Ectodermal cell (in vitro differentiated cells): Measurements from ENCODE around the gene CD63.

Experiments
- H3K27ac ChIP-seq: 2 replicates; pipeline ENCODE4 v1.7.0; 2013; ENCODE audit warnings: mild to moderate bottlenecking, low read depth, low read length; ENCODE audit not compliant: insufficient read depth, poor library complexity, severe bottlenecking
- H3K27me3 ChIP-seq: 2 replicates; pipeline ENCODE4 v1.7.0; 2013; ENCODE audit warnings: mild to moderate bottlenecking, low read length; ENCODE audit not compliant: insufficient read depth, control insufficient read depth, poor library complexity, severe bottlenecking
- H3K36me3 ChIP-seq: one replicate; pipeline ENCODE4 v1.7.0; 2013; ENCODE audit warnings: low read length; ENCODE audit not compliant: control insufficient read depth, insufficient read depth
- H3K4me1 ChIP-seq: one replicate; pipeline ENCODE4 v1.7.0; 2013; ENCODE audit warnings: low read length; ENCODE audit not compliant: control insufficient read depth, insufficient read depth
- H3K4me3 ChIP-seq: 2 replicates; pipeline ENCODE4 v1.7.0; 2013; ENCODE audit warnings: low read depth, low read length, control low read depth; ENCODE audit not compliant: insufficient read depth
- H3K9me3 ChIP-seq: 2 replicates; pipeline ENCODE4 v1.7.0; 2013; ENCODE audit warnings: mild to moderate bottlenecking, low read length, moderate library complexity; ENCODE audit not compliant: control insufficient read depth
- whole genome bisulfite sequencing, 2 experiments: methylation state at CpG; one replicate each; pipeline ENCODE4 v1.1.7; 2013; ENCODE audit warnings: missing lambda C conversion rate in 2 of 2; 5-methylcytosine and 5-hydroxymethylcytosine counted together

Gene CD63

DNA sequence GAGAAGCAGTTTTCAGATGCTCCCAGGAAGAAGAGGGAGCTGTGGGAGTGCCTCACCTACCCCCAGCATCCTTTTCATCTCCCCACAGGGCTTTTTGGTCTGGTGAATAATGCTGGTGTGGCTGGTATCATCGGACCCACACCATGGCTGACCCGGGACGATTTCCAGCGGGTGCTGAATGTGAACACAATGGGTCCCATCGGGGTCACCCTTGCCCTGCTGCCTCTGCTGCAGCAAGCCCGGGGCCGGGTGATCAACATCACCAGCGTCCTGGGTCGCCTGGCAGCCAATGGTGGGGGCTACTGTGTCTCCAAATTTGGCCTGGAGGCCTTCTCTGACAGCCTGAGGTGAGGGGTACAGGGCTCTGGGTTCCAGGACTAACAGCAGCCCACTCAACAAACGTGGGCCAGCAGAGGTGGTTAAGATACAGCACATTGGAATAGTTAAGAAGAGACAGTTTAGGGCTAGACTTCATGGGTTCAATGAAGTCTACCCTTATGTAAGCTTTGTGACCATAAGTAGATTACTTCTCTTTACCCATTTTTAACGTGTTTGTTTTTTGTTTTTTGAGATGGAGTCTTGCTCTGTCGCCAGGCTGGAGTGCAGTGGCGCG is 7.1 kb downstream of the CD63 start:
- H3K27me3 ChIP-seq, result no peaks in the 10 kb centered on the region
- H3K36me3 ChIP-seq, result peaks cover 11% of the 10 kb centered on the region
- no peak overlapping the region for H3K27ac ChIP-seq
- 89% methylated on average over 14 of the region's 14 CpGs for WGBS, 2 experiments
- H3K9me3 ChIP-seq, result no peaks in the 10 kb centered on the region
- no peak overlapping the region for H3K4me3 ChIP-seq
- peaks cover 30% of the 10 kb centered on the region for H3K4me1 ChIP-seq

DNA sequence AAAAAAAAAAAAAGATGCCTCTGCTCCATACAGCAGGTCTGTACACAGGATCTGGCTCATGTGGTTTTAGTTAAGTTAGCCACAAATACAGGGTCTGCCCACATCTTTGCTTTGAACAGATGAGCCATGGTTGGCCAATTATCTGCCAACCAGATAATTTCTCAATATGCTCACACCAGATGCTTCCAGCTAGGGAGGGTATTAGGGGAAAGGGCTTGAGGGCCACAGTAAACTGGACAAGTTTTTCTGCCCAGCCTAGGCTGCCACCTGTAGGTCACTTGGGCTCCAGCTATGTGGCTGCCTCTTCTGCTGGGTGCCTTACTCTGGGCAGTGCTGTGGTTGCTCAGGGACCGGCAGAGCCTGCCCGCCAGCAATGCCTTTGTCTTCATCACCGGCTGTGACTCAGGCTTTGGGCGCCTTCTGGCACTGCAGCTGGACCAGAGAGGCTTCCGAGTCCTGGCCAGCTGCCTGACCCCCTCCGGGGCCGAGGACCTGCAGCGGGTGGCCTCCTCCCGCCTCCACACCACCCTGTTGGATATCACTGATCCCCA is 7.8 kb downstream of the CD63 start:
- Histone ChIP-seq H3K4me3 (no peak overlapping the region), H3K27ac (no peak overlapping the region), H3K4me1 (peaks cover 30% of the 10 kb centered on the region), H3K9me3 (no peaks in the 10 kb centered on the region), H3K36me3 (peaks cover 7% of the 10 kb centered on the region), H3K27me3 (no peaks in the 10 kb centered on the region)
- WGBS, 2 experiments, result 68 to 75% methylated on average over 9 of the region's 9 CpGs

DNA sequence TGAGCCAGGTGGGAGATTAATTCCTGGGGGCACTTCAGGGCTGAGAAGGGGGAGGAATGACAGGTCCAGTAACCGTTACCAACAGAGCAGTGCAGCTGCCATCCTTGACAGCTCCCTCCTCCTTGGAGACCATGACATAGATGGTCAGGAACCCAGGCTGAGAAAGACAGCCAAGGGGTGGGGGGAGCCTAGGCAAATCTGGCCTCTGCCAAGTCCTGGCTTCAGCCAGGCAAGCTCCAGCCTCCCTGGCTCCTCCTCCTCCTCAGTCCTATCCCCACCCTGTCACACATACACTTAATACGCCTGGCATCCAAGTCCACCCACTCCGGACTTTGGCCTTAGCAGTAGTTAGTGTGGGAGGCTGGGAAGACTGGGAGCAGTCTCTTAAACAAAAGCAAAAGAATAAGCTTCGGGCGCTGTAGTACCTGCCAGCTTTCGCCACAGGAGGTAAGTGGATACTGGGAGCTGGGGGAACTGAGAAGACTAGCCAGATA is 8.7 kb downstream of the CD63 start, which contains the start of gene RDH5:
RDH5 (plus strand) TSS at position 323 of the 494 bp plus-strand sequence. CDS start 792 bp downstream, outside the sequence.
- no peak within 1 kb of the TSS for H3K27ac ChIP-seq

DNA sequence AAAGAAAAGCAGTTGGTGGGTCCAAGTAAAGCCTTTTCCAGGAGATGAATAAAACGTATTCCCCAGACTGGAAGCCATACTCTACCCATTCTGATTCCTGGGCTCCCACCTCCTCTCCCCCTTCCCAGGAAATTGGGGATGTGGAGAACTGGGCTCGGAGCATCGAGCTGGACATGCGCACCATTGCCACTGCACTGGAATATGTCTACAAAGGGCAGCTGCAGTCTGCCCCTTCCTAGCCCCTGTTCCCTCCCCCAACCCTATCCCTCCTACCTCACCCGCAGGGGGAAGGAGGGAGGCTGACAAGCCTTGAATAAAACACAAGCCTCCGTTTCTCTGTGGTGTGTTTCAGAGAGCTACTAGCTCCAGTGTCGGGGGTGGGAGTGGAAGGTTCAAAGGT is 9.4 kb downstream of the CD63 start:
- no peaks in the 10 kb centered on the region for H3K36me3 ChIP-seq
- H3K27ac ChIP-seq, result no peak overlapping the region
- no peak overlapping the region for H3K4me3 ChIP-seq
- H3K9me3 ChIP-seq, result no peaks in the 10 kb centered on the region
- 82 to 90% methylated on average over 5 to 7 of the region's 7 CpGs for whole genome bisulfite sequencing, 2 experiments
- H3K27me3 ChIP-seq, result no peaks in the 10 kb centered on the region
- peaks cover 33% of the 10 kb centered on the region for H3K4me1 ChIP-seq

More for the DNA sequence above, 8.7 kb downstream of the CD63 start, which contains the start of gene RDH5:
- Histone ChIP-seq H3K4me3 (no peak within 1 kb of the TSS), H3K27me3 (no peaks in the 10 kb centered on the region), H3K36me3 (peaks cover 5% of the 10 kb centered on the region), H3K9me3 (no peaks in the 10 kb centered on the region), H3K4me1 (peaks cover 33% of the 10 kb centered on the region)
- 88 to 92% methylated on average over 5 to 6 of the region's 6 CpGs for WGBS, 2 experiments

DNA sequence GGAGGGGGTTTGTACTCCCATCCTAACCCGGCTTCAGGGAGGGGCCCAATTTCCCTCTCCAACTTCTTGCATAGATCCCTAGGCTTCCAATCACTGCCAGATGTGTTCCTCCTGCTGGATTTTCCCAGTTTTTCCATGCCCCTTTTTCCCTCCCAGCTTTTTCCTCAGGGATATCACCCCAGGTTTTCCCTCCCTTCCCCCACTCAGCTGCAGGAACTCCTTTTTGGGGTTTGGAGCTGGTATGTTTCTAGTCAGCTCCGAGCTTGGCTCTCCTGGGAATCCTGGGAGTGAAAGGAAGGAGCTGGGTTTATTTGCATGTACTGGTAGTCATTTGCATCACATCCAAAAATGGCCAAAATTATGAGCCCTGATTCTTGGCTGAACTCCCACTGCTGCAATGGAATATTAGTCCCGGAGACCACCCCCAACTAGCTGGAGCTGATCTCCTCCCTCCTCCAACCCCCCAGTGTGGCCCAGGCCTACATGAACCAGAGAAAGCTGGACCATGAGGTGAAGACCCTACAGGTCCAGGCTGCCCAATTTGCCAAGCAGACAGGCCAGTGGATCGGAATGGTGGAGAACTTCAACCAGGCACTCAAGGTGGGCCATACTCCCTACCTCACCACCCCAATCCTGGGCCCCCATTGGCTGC is 10.1 kb downstream of the CD63 start:
- 74 to 84% methylated on average over 4 of the region's 4 CpGs for WGBS, 2 experiments
- peaks cover 33% of the 10 kb centered on the region for H3K4me1 ChIP-seq
- H3K27ac ChIP-seq, result peak overlapping the region; percentile 2

DNA sequence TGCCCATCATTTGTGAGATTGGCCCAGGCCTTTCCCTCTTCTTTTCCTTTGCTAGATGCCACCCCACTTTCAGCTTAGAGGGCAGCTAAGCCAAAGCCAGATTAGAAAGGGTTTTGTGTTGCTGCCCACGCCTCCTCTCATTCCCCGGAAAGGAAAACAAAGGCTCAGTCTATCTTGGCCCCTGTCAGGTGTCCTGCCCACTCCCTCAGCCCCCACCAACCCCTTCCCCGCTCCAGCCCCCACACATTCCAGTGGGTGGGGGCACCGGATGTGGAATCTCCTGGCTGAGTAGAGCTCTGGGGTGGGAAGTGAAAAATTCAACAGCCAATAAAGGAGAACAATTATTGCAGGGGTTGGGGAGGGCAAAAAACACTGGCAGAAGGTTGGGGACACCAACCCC is 10.8 kb downstream of the CD63 start:
- Histone ChIP-seq H3K9me3 (no peaks in the 10 kb centered on the region), H3K4me3 (no peak overlapping the region), H3K27me3 (peaks cover under 1% of the 10 kb centered on the region), H3K36me3 (no peaks in the 10 kb centered on the region), H3K27ac (no peak overlapping the region), H3K4me1 (peaks cover 33% of the 10 kb centered on the region)
- WGBS, 2 experiments, result 3 to 13% methylated on average over 2 to 4 of the region's 4 CpGs

More for the DNA sequence above, 10.1 kb downstream of the CD63 start:
- Histone ChIP-seq H3K4me3 (no peak overlapping the region), H3K9me3 (no peaks in the 10 kb centered on the region), H3K27me3 (no peaks in the 10 kb centered on the region), H3K36me3 (no peaks in the 10 kb centered on the region)

DNA sequence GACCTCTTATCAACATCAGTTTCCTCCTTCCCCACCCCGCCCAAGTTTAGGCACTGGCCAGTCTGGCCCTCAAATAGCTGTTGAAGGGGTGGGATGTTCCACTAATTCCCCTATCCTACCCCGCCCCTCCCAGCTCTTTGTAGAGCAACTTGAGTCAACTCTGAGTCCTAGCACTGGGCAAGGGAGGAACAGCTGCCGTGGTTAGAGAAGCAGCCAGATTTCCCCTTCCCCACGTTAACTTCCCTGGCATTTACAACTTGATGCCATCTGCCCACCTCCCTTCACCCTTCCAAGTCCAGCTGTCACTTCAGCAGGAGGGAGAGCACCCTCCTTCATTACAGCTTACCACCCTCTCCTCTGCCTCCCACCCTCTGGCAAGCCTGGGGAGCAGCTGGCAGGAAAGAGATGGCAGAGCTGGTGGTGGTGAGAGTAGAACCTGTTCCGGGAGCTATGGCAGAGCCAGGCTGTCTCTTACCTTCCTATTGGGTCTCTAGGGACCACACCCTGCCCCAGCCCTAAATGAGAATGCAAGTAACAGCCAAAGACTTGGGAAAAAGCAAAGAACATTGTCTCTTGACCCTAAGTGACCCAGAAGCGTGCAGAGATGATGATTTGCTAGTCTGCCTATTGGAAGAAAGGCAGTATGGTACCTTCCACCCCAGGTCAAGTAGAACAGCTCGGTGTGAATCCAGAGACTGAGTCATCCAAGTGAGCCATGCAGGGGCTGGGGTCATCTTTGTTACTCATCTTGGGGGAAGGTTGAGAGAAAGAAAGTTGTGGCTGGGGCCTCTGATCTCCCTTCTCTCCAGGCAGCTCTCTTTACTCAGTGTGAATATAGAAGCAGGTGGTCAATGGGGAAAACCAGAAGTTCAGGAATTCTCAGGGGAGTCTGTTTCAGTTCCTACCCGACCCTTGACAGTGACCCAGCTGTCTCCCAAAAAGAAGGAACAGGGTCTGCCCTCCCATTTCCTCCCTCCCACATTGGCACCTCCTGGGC is 11.5 kb downstream of the CD63 start:
- peaks cover 4% of the 10 kb centered on the region for H3K27me3 ChIP-seq
- peak overlapping the region; percentile 90 for H3K4me3 ChIP-seq
- peaks cover 33% of the 10 kb centered on the region for H3K4me1 ChIP-seq
- H3K27ac ChIP-seq, result no peak overlapping the region
- H3K9me3 ChIP-seq, result no peaks in the 10 kb centered on the region
- WGBS, 2 experiments, result 34 to 36% methylated on average over 8 of the region's 8 CpGs
- H3K36me3 ChIP-seq, result no peaks in the 10 kb centered on the region

DNA sequence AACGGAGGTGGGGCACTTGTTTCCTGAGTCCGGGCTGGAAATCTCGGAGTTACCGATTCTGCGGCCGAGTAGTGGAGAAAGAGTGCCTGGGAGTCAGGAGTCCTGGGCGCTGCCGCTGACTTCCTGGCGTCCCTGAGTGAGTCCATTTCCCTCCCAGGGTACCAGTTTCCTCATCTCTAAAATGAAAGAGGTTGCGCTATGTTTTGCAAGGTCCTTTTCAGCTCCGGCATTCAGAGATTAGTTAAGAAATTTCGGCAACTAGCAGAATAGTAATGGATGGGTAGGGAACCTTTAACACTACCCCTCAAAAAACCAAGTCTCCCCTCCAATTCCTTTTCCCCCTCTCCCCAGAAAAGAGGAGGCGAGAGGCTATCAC is 12.2 kb downstream of the CD63 start:
- peak overlapping the region; percentile 90 for H3K4me3 ChIP-seq
- no peak overlapping the region for H3K27ac ChIP-seq
- H3K27me3 ChIP-seq, result peaks cover 7% of the 10 kb centered on the region
- 1 to 3% methylated on average over 10 to 12 of the region's 13 CpGs for WGBS, 2 experiments
- H3K9me3 ChIP-seq, result no peaks in the 10 kb centered on the region
- H3K4me1 ChIP-seq, result peaks cover 33% of the 10 kb centered on the region
- H3K36me3 ChIP-seq, result no peaks in the 10 kb centered on the region

DNA sequence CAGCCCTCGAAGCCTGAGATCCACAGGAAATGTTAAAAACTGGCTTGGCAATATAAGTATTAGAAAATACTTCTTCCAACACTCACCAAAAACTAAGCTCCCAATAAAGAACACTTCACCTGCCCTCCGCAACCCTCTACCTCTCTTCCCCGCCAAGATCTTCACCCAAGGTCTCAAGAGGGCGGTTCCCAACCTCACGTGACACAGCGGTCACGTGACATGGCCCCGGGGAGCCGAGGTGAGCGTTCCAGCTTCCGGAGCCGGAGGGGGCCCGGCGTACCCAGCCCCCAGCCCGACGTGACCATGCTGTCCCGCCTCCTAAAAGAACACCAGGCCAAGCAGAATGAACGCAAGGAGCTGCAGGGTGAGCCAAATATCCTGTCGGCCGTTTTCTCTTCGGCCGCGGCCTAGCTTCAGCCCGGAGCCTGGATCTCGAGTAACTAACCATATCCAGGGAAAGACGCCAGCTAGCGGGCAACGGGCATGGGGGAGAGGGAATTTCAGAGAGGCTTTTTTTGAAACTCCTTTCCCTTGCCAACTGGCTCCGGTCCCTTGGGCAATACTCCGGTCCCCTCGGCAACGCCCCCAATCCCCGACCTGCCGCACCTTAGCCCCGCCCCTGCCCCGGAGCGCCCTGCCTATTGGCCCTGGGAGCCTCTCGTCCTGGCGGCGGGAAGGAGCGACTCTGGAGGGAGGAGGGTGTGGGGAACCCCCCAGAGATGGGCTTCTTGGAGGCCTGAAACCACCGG is 12.8 kb downstream of the CD63 start, which contains the start of gene BLOC1S1:
BLOC1S1 (plus strand) TSS at position 214 of the 749 bp plus-strand sequence; CDS start at position 220, 6 bp downstream.
- Histone ChIP-seq H3K36me3 (no peaks in the 10 kb centered on the region), H3K27ac (peak within 1 kb of the TSS; percentile 88), H3K27me3 (peaks cover 7% of the 10 kb centered on the region), H3K9me3 (no peaks in the 10 kb centered on the region), H3K4me1 (peaks cover 33% of the 10 kb centered on the region), H3K4me3 (peak within 1 kb of the TSS; percentile 90)
- 0 to 1% methylated on average over 42 of the region's 42 CpGs for WGBS, 2 experiments
